Esophagus squamous epithelium (tissue), 5 donors: ENCODE measurements around the gene SNED1. TPM values are rescaled to one million over a fixed set of nuclear protein-coding genes. Genes with fewer than 3 reads are reported as not detected.

ENCODE experiments used
- DNase-seq: peaks from one replicate; lab custom pipeline; 2025; lab: John Stamatoyannopoulos, UW
- H3K27ac ChIP-seq, 4 donors: fragments of 200-600 bp; sonication (generic); one replicate each; pipeline ENCODE4 v1.5.1; 2016 to 2019; ENCODE audit warnings: mild to moderate bottlenecking in 1 of 4
- H3K27me3 ChIP-seq, 4 donors: fragments of 200-600 bp; sonication (generic); 1 replicate in 3 of 4; 2 replicates in 1 of 4; pipeline versions ENCODE4 v1.5.1 to v1.6.0; 2017 to 2021; ENCODE audit warnings: antibody characterized with exemption in 1 of 4
- H3K36me3 ChIP-seq, 3 donors: fragments of 200-600 bp; sonication (generic); one replicate each; pipeline ENCODE4 v1.5.1; 2016 to 2019
- H3K4me1 ChIP-seq, 3 donors: fragments of 200-600 bp; sonication (generic); one replicate each; pipeline ENCODE4 v1.5.1; 2017 to 2019
- H3K4me3 ChIP-seq, 4 donors: fragments of 200-600 bp; sonication (generic); 1 replicate in 3 of 4; 2 replicates in 1 of 4; pipeline ENCODE4 v1.5.1; 2016 to 2019; ENCODE audit warnings: mild to moderate bottlenecking in 2 of 4, moderate library complexity in 1 of 4
- H3K9me3 ChIP-seq, 3 donors: fragments of 200-600 bp; sonication (generic); one replicate each; pipeline ENCODE4 v1.5.1; 2016 to 2019
- POLR2A ChIP-seq, 4 donors: fragments of 450-650 bp; IDR thresholded peaks; one replicate each; pipeline ENCODE4 v1.6.1; 2017; ENCODE audit warnings: antibody characterized with exemption in 4 of 4, mild to moderate bottlenecking in 4 of 4, moderate library complexity in 3 of 4
- WGBS, 2 donors: methylation state at CpG; one replicate each; pipeline ENCODE4 v1.1.5; 2018; 5-methylcytosine and 5-hydroxymethylcytosine counted together
- intact Hi-C: fragments of 100-400 bp; cut with DNase I; formaldehyde crosslinking; loops from one replicate; pipeline ENCODE4 v1.15.0; 2022
- total RNA-seq, 4 donors: library from RNA; depleted of rRNA; stranded (reverse); fragments of >200 nt; gene quantifications; one replicate each; pipeline ENCODE4 v1.1.0, GENCODE V29; 2016
- TF ChIP-seq, protein P1 (sequence below), 6 experiments: fragments of 450-650 bp in 4 of 6; fragments of 200-600 bp in 2 of 6; sonication (generic) in 2 of 6; IDR thresholded peaks; one replicate each; pipeline ENCODE4 v1.5.1; 2016 to 2019; ENCODE audit warnings: antibody characterized with exemption in 6 of 6, mild to moderate bottlenecking in 4 of 6, moderate library complexity in 4 of 6
- donor health status: DM: yes; HTN: yes; CAD: no.

The SNED1 gene
- total RNA-seq, 4 donors from 2014 or later, result 3.3 to 13.9 (median 4.8) TPM

DNA sequence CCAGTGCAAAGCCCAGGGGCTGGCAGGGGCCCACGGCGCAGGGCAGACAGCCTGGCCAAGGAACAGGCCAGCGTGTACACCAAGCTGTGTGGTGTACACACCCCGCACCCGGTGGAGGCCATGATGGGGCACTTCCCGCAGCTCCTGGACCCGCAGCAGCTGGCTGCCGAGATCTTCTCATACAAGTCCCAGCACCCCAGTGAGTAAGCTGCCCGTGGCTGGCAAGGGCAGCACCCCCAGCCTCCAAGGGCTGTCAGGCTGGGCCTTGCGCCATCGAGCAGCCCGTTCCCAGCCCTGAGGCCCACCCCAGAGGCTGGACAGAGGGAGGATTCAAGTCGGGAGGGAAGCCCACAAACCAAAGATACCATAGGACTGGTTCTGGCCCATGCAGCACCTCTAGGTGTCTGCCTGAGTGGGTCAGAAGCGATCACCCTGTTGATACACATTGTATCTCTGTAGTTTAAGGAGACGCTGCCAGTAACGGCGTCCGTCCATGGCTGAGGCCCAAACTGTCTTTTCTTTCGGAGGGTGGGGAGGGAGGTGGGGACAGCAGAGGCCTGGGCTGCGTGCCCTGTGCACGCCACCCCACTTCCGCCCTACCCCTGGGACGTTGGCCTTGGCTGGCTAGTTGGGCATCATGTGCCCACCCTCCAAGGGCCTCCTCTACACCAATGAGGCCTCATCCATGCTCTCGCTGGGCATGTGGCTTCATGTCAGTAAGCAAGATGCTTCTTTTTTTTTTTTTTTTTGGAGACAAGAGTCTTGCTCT, 120.5 kb downstream of the SNED1 start:
- WGBS, 2 donors, result 90 to 95% methylated on average over 8 to 11 of the region's 24 CpGs
- intact Hi-C loops, result no loop called here
- Histone ChIP-seq H3K27me3 (no peaks in the 10 kb centered on the region), H3K27ac (no peak overlapping the region), H3K4me3 (no peak overlapping the region), H3K36me3 (peaks cover 0 to 28% (median 0%) of the 10 kb centered on the region in 3 donors), H3K9me3 (no peaks in the 10 kb centered on the region), H3K4me1 (peaks cover 0 to 7% (median 0%) of the 10 kb centered on the region in 3 donors)
- no peak for TF ChIP-seq POLR2A (IDR thresholded peaks at IDR 0.05)
- TF ChIP-seq, protein P1, sequence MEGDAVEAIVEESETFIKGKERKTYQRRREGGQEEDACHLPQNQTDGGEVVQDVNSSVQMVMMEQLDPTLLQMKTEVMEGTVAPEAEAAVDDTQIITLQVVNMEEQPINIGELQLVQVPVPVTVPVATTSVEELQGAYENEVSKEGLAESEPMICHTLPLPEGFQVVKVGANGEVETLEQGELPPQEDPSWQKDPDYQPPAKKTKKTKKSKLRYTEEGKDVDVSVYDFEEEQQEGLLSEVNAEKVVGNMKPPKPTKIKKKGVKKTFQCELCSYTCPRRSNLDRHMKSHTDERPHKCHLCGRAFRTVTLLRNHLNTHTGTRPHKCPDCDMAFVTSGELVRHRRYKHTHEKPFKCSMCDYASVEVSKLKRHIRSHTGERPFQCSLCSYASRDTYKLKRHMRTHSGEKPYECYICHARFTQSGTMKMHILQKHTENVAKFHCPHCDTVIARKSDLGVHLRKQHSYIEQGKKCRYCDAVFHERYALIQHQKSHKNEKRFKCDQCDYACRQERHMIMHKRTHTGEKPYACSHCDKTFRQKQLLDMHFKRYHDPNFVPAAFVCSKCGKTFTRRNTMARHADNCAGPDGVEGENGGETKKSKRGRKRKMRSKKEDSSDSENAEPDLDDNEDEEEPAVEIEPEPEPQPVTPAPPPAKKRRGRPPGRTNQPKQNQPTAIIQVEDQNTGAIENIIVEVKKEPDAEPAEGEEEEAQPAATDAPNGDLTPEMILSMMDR (IDR thresholded peaks at IDR 0.05), result no peak
- no peak for DNase-seq

DNA sequence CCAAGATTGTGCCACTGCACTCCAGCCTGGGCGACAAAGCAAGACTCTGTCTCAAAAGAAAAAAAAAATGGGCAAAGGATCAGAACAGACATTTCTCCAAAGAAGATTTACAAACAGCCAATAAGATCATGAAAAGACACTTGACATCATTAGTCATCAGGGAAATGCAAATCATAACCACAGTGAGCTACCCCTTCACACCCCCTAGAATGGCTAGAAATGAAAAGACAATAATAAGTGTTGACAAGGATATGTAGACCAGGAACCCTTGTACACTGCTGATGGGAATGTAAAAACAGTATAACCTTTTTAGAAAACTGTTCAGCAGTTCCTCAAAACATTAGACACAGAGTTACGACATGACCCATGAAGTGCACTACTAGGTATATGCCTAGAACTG, 122.0 kb downstream of the SNED1 start:
- intact Hi-C loops, result no loop called here

DNA sequence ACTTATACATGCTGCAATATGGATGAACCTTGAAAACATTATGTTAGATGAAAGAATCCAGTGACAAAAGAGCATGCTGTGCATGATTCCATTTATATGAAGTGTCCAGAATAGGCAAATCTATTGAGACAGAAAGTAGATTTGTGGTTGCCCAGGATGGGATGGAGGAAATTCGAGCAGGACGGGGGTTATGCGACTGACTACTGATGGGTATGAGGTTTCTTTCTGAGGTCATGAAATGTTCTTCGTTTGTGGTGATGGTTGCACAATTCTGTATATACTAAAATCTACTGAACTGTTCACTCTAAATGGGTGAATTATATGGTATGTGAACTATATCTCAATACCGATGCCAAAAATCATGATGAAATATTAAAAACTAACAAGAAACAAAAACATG, 122.6 kb downstream of the SNED1 start:
- WGBS, 2 donors, result 82% methylated on average over 5 of the region's 5 CpGs
- H3K36me3 ChIP-seq, result peaks cover 0 to 15% (median 0%) of the 10 kb centered on the region in 3 donors
- no peak overlapping the region for H3K27ac ChIP-seq
- H3K4me3 ChIP-seq, result no peak overlapping the region
- TF ChIP-seq, protein P1 (IDR thresholded peaks at IDR 0.05), result no peak
- TF ChIP-seq POLR2A (IDR thresholded peaks at IDR 0.05), result no peak
- H3K27me3 ChIP-seq, result no peaks in the 10 kb centered on the region
- H3K4me1 ChIP-seq, result peaks cover 0 to 12% (median 0%) of the 10 kb centered on the region in 3 donors
- H3K9me3 ChIP-seq, result no peaks in the 10 kb centered on the region
- no peak for DNase-seq
- intact Hi-C loops, result no loop called here

More for the DNA sequence above, 122.0 kb downstream of the SNED1 start:
- WGBS, 2 donors, result 93 to 100% methylated on average over 1 to 2 of the region's 2 CpGs
- H3K4me3 ChIP-seq, result no peak overlapping the region
- no peaks in the 10 kb centered on the region for H3K27me3 ChIP-seq
- peaks cover 0 to 12% (median 0%) of the 10 kb centered on the region in 3 donors for H3K4me1 ChIP-seq
- no peak for TF ChIP-seq POLR2A (IDR thresholded peaks at IDR 0.05)
- TF ChIP-seq, protein P1 (IDR thresholded peaks at IDR 0.05), result no peak
- no peaks in the 10 kb centered on the region for H3K9me3 ChIP-seq
- no peak overlapping the region for H3K27ac ChIP-seq
- DNase-seq, result no peak
- H3K36me3 ChIP-seq, result peaks cover 0 to 13% (median 0%) of the 10 kb centered on the region in 3 donors

DNA sequence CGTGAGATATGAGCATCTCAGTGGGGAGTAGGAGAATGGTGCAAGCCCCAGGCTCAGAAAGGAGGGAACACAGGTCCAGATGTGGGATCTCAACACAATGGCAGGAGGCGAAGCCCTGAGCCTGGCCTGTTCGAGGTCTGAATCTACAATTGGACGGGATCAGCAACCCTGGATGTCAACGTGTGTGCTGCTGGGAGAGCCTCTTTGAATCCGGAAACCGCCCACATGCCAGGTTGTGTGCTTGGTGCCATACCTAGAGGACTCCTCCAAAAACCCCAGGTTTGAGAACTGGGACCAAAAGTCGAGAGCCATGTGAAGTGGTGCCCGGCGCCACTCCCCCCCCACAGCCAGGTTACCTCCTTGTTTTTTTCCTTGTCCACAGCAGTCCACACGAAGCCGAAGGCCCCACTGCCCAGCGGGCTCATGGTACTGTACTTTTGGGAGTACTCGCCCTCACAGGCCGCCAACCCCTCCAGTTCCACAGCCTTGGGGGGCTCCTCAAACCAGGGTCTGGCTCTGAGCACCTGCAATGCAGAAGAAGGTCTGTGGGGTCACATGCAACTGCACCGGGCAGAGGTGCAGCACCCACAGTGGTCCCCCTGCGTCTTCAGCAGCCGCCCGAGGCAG, 124.1 kb downstream of the SNED1 start:
- Histone ChIP-seq H3K27ac (no peak overlapping the region), H3K4me1 (peaks cover 0 to 12% (median 0%) of the 10 kb centered on the region in 3 donors), H3K27me3 (no peaks in the 10 kb centered on the region), H3K9me3 (no peaks in the 10 kb centered on the region), H3K36me3 (peaks cover 0 to 19% (median 0%) of the 10 kb centered on the region in 3 donors), H3K4me3 (no peak overlapping the region)
- intact Hi-C loops, result no loop called here
- no peak for DNase-seq
- 76 to 83% methylated on average over 10 to 15 of the region's 19 CpGs for WGBS, 2 donors
- no peak for TF ChIP-seq POLR2A (IDR thresholded peaks at IDR 0.05)
- TF ChIP-seq, protein P1 (IDR thresholded peaks at IDR 0.05), result no peak
